HCT116 (cell line): ENCODE data around the gene ATAD2B. TPM values are rescaled to one million over a fixed set of nuclear protein-coding genes. Genes with fewer than 3 reads are reported as not detected.

ENCODE experiments used
- ATAC-seq: fragments of 200-7000 bp; cut with Tn5 transposase; 2 replicates; pipeline ENCODE4 v1.9.1; 2020; ENCODE audit warnings: mild to moderate bottlenecking, moderate library complexity
- BruUV-seq: library from RNA; stranded (reverse); fragments of 400-500 nt; replicated peaks from 2 replicates; lab custom pipeline; 2021; lab: Mats Ljungman, UMichigan
- CTCF ChIA-PET: fragments of 300-600 bp; sonication (Branson Sonifier 250); formaldehyde crosslinking; loops from one replicate; lab custom pipeline; 2021; ENCODE audit warnings: antibody characterized with exemption; lab: Charles Lee
- POLR2A ChIA-PET: fragments of 300-600, 350-600 bp; sonication (Branson Sonifier 250); formaldehyde crosslinking; loops from one replicate; lab custom pipeline; 2021; ENCODE audit warnings: antibody characterized with exemption; lab: Charles Lee
- RAD21 ChIA-PET, 2 experiments: fragments of 300-600 bp; sonication (Branson Sonifier 250); formaldehyde crosslinking; loops; one replicate each; lab custom pipeline; 2023; ENCODE audit warnings: low total read pairs in 2 of 2; ENCODE audit not compliant: uncharacterized antibody in 2 of 2, unreplicated experiment in 2 of 2, low non-redundant PET in 1 of 2; lab: Charles Lee
- DNase-seq: peaks from one replicate; pipeline ENCODE4 v3.0.0-alpha.2; 2010; ENCODE audit warnings: low read depth, low spot score
- H2AFZ ChIP-seq: fragments of 200-600 bp; shearing (Covaris generic), sonication (generic); 2 replicates; pipeline ENCODE4 v1.6.1; 2017; ENCODE audit warnings: low read depth, mixed run types, mixed read lengths, antibody characterized with exemption, low read length; ENCODE audit not compliant: poor library complexity, severe bottlenecking
- H3K27ac ChIP-seq: 2 replicates; pipeline ENCODE4 v1.5.1; 2012; ENCODE audit warnings: low read depth, low read length
- H3K27me3 ChIP-seq: fragments of 200-600 bp; sonication (generic); 2 replicates; pipeline ENCODE4 v1.6.1; 2016; ENCODE audit warnings: mixed run types, low read length, mixed read lengths; ENCODE audit not compliant: insufficient read depth
- H3K36me3 ChIP-seq, 2 experiments: fragments of 200-500 bp in 1 of 2; fragments of 200-600 bp in 1 of 2; sonication (Bioruptor generic) in 1 of 2; sonication (generic) in 1 of 2; 2 replicates each; pipeline versions ENCODE4 v1.5.1 to v1.6.1; 2014 to 2016; ENCODE audit warnings: low read length in 2 of 2, inconsistent platforms in 1 of 2, mixed read lengths in 1 of 2, mixed run types in 1 of 2; ENCODE audit not compliant: insufficient read depth in 2 of 2, control insufficient read depth in 1 of 2
- H3K4me1 ChIP-seq, 2 experiments: fragments of 200-600 bp in 1 of 2; sonication (generic) in 1 of 2; 2 replicates each; pipeline versions ENCODE4 v1.5.1 to v1.6.1; 2012 to 2017; ENCODE audit warnings: low read length in 2 of 2, inconsistent platforms in 1 of 2, mild to moderate bottlenecking in 1 of 2, mixed read lengths in 1 of 2, mixed run types in 1 of 2, moderate library complexity in 1 of 2; ENCODE audit not compliant: insufficient read depth in 2 of 2, control insufficient read depth in 1 of 2
- H3K4me2 ChIP-seq: fragments of 200-600 bp; sonication (generic); 2 replicates; pipeline ENCODE4 v1.6.1; 2017; ENCODE audit warnings: mixed run types, low read length, mixed read lengths
- H3K4me3 ChIP-seq, 2 experiments: fragments of 200-600 bp in 1 of 2; sonication (generic) in 1 of 2; replicated peaks in 1 of 2; 2 replicates each; pipeline ENCODE4 v1.5.1; 2011 to 2016; ENCODE audit warnings: low read length in 2 of 2, control low read depth in 1 of 2, low read depth in 1 of 2, mild to moderate bottlenecking in 1 of 2, mixed read lengths in 1 of 2, mixed run types in 1 of 2
- H3K79me2 ChIP-seq: fragments of 200-600 bp; sonication (generic); 2 replicates; pipeline ENCODE4 v1.6.1; 2017; ENCODE audit warnings: mild to moderate bottlenecking, mixed run types, low read length, moderate library complexity, mixed read lengths; ENCODE audit not compliant: insufficient read depth
- H3K9ac ChIP-seq: fragments of 200-600 bp; sonication (generic); 2 replicates; pipeline ENCODE4 v1.6.1; 2016; ENCODE audit warnings: low read length, mixed read lengths
- H3K9me2 ChIP-seq: fragments of 200-600 bp; sonication (generic), shearing (Covaris generic); 2 replicates; pipeline ENCODE4 v1.6.1; 2017; ENCODE audit warnings: mixed run types, mild to moderate bottlenecking, moderate library complexity; ENCODE audit not compliant: insufficient read depth
- H3K9me3 ChIP-seq, 2 experiments: fragments of 200-500 bp in 1 of 2; fragments of 200-600 bp in 1 of 2; sonication (Bioruptor generic) in 1 of 2; sonication (generic) in 1 of 2; 2 replicates each; pipeline ENCODE4 v1.6.1; 2014 to 2017; ENCODE audit warnings: low read length in 2 of 2, mixed read lengths in 2 of 2, inconsistent platforms in 1 of 2, low read depth in 1 of 2, mild to moderate bottlenecking in 1 of 2, mixed run types in 1 of 2, moderate library complexity in 1 of 2; ENCODE audit not compliant: control insufficient read depth in 1 of 2, insufficient read depth in 1 of 2
- H4K20me1 ChIP-seq: fragments of 200-600 bp; sonication (generic), shearing (Covaris generic); 2 replicates; pipeline ENCODE4 v1.6.1; 2017; ENCODE audit warnings: mixed run types, mild to moderate bottlenecking, moderate library complexity; ENCODE audit not compliant: insufficient read depth
- CTCF ChIP-seq, 3 experiments: fragments of 200-600 bp in 1 of 3; sonication (generic) in 1 of 3; IDR thresholded peaks in 2 of 3; conservative IDR thresholded peaks in 1 of 3; 2 replicates each; pipeline ENCODE4 v1.5.1; 2012 to 2017; ENCODE audit warnings: low read depth in 2 of 3, low read length in 2 of 3, antibody characterized with exemption in 1 of 3, borderline replicate concordance in 1 of 3, control low read depth in 1 of 3, mild to moderate bottlenecking in 1 of 3, mixed read lengths in 1 of 3, mixed run types in 1 of 3, moderate library complexity in 1 of 3; ENCODE audit not compliant: insufficient read depth in 1 of 3
- EZH2phosphoT487 ChIP-seq: fragments of 200-600 bp; IDR thresholded peaks from 2 replicates; pipeline ENCODE4 v1.6.1; 2018; ENCODE audit warnings: antibody characterized with exemption, borderline replicate concordance
- POLR2A ChIP-seq: IDR thresholded peaks from 2 replicates; pipeline ENCODE4 v1.7.0; 2011; ENCODE audit warnings: borderline replicate concordance; ENCODE audit not compliant: insufficient read depth, insufficient read length; ENCODE audit errors: extremely low read depth
- RAD21 ChIP-seq: IDR thresholded peaks from 2 replicates; pipeline ENCODE4 v1.6.1; 2012; ENCODE audit warnings: low read depth, mild to moderate bottlenecking
- ZBTB33 ChIP-seq: IDR thresholded peaks from 2 replicates; pipeline ENCODE4 v1.6.1; 2011; ENCODE audit warnings: mild to moderate bottlenecking, low read length, moderate library complexity; ENCODE audit not compliant: insufficient replicate concordance; ENCODE audit errors: extremely low read depth
- ZFX ChIP-seq: fragments of 450-650 bp; IDR thresholded peaks from 2 replicates; pipeline ENCODE4 v1.6.1; 2017
- ZNF274 ChIP-seq: fragments of 200-500 bp; sonication (Bioruptor generic); IDR thresholded peaks from 2 replicates; pipeline ENCODE4 v1.6.1; 2014; ENCODE audit warnings: mild to moderate bottlenecking, low read depth, low read length, inconsistent platforms
- intact Hi-C: fragments of 100-400 bp; cut with micrococcal nuclease; formaldehyde crosslinking; loops from 2 replicates; pipeline ENCODE4 v1.10.0; 2022
- total RNA-seq: library from RNA; stranded (reverse); gene quantifications from one replicate; pipeline ENCODE4 v1.2.1, GENCODE V29; 2021; ENCODE audit not compliant: unreplicated experiment

The ATAD2B gene
- total RNA-seq, 1 experiment from 2014 or later, result 9.6 TPM

- Histone ChIP-seq H3K27ac (no peak overlapping the region), H3K4me2 (no peak overlapping the region), H3K9ac (no peak overlapping the region), H3K9me2 (no peaks in the 10 kb centered on the region), H2AFZ (no peak overlapping the region), H4K20me1 (no peaks in the 10 kb centered on the region), H3K4me1 (no peaks in the 10 kb centered on the region), H3K27me3 (no peaks in the 10 kb centered on the region), H3K36me3 (no peaks in the 10 kb centered on the region), H3K4me3 (no peak overlapping the region), H3K9me3 (peaks cover 0 to 9% of the 10 kb centered on the region in 2 experiments; a peak in 2 of 4 replicates), H3K79me2 (no peaks in the 10 kb centered on the region)
- ChIA-PET POLR2A (no interaction called here), CTCF (no interaction called here), RAD21 (no interaction called here)
- intact Hi-C loops, result no loop called here
- DNase-seq (no peak), ATAC-seq (no peak)
- TF ChIP-seq CTCF (IDR thresholded peaks at IDR 0.05 in 2 of 3, conservative IDR thresholded peaks at IDR 0.05 in 1 of 3; ENCODE audit: borderline replicate concordance in 1 of 3, insufficient read depth in 1 of 3, low read depth in 2 of 3, low read length in 2 of 3) (no peak), ZBTB33 (no peak), RAD21 (no peak), POLR2A (no peak), EZH2phosphoT487 (no peak), ZFX (no peak), ZNF274 (no peak)
- BruUV-seq, result no TSS peak
Measured at GRCh38 chr2:23836971-23837565, 89.9 kb downstream of the ATAD2B start.
